ENCODE results near the gene HIVEP3.

DNA sequence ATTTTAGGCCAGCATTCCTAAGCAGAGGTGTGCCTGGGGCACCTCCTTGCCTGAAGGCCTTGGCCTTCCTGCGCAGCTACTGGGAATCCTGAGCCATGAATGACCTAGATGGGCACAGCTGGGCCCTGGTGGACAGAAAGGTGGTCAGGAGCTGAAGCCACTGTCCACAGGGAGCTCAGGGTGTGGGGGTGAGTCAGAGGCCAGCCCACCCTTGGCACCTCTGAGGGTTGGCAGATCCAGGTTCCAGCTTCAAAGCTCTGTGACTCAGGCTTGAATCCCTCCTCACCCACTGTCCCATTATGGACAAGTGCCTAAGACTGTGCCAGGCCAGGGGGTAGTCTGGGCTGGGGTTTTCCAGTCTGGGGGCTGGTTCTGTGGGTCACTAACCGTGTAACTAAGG lies 427.8 kb downstream of the HIVEP3 start:
- TF ChIP-seq, protein P1, sequence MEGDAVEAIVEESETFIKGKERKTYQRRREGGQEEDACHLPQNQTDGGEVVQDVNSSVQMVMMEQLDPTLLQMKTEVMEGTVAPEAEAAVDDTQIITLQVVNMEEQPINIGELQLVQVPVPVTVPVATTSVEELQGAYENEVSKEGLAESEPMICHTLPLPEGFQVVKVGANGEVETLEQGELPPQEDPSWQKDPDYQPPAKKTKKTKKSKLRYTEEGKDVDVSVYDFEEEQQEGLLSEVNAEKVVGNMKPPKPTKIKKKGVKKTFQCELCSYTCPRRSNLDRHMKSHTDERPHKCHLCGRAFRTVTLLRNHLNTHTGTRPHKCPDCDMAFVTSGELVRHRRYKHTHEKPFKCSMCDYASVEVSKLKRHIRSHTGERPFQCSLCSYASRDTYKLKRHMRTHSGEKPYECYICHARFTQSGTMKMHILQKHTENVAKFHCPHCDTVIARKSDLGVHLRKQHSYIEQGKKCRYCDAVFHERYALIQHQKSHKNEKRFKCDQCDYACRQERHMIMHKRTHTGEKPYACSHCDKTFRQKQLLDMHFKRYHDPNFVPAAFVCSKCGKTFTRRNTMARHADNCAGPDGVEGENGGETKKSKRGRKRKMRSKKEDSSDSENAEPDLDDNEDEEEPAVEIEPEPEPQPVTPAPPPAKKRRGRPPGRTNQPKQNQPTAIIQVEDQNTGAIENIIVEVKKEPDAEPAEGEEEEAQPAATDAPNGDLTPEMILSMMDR (IDR thresholded peaks at IDR 0.05) = no peak
- TF ChIP-seq EP300 (IDR thresholded peaks at IDR 0.05) = no peak
- no peak for TF ChIP-seq POLR2A (IDR thresholded peaks at IDR 0.05; ENCODE audit: low read depth)
- no peak for TF ChIP-seq POLR2AphosphoS5 (IDR thresholded peaks at IDR 0.05)
